GM23338 (cell line): ENCODE measurements around the gene AGBL4. TPM values are rescaled to one million over a fixed set of nuclear protein-coding genes. Genes with fewer than 3 reads are reported as not detected.

Experiments
- ATAC-seq: fragments of 200-7000 bp; cut with Tn5 transposase; 3 replicates; pipeline ENCODE4 v1.9.1; 2020
- DNase-seq: peaks from one replicate; pipeline ENCODE4 v3.0.0-alpha.2; 2015; ENCODE audit warnings: low spot score
- H2AFZ ChIP-seq: fragments of 200-600 bp; sonication (generic); 2 replicates; pipeline ENCODE4 v1.8.0; 2016; ENCODE audit warnings: antibody characterized with exemption, mild to moderate bottlenecking, moderate library complexity
- H3F3A ChIP-seq: fragments of 200-600 bp; sonication (generic); replicated peaks from 2 replicates; pipeline ENCODE4 v1.8.0; 2017; ENCODE audit warnings: antibody characterized with exemption, mixed run types, low read depth
- H3K27ac ChIP-seq: fragments of 200-600 bp; sonication (generic); 2 replicates; pipeline ENCODE4 v1.6.1; 2016; ENCODE audit warnings: low read depth
- H3K27me3 ChIP-seq: fragments of 200-600 bp; sonication (generic); 2 replicates; pipeline ENCODE4 v1.8.0; 2016; ENCODE audit warnings: mild to moderate bottlenecking, mixed run types, moderate library complexity; ENCODE audit not compliant: insufficient read depth
- H3K36me3 ChIP-seq: fragments of 200-600 bp; sonication (generic); 2 replicates; pipeline ENCODE4 v1.8.0; 2016; ENCODE audit warnings: mild to moderate bottlenecking; ENCODE audit not compliant: insufficient read depth
- H3K4me1 ChIP-seq: fragments of 200-600 bp; sonication (generic); 2 replicates; pipeline ENCODE4 v1.8.0; 2016; ENCODE audit warnings: mild to moderate bottlenecking, moderate library complexity; ENCODE audit not compliant: insufficient read depth
- H3K4me2 ChIP-seq: fragments of 200-600 bp; sonication (generic); 2 replicates; pipeline ENCODE4 v1.7.1; 2017; ENCODE audit warnings: mixed run types
- H3K4me3 ChIP-seq: fragments of 200-600 bp; sonication (generic); 2 replicates; pipeline ENCODE4 v1.6.1; 2016; ENCODE audit warnings: mixed run types
- H3K79me2 ChIP-seq: fragments of 200-600 bp; sonication (generic); replicated peaks from 2 replicates; pipeline ENCODE4 v1.8.0; 2017; ENCODE audit warnings: mild to moderate bottlenecking; ENCODE audit not compliant: insufficient read depth
- H3K9me2 ChIP-seq: fragments of 200-600 bp; sonication (generic); 2 replicates; pipeline ENCODE4 v1.8.0; 2017; ENCODE audit not compliant: insufficient read depth
- H4K20me1 ChIP-seq: fragments of 200-600 bp; sonication (generic); replicated peaks from 2 replicates; pipeline ENCODE4 v1.8.0; 2017; ENCODE audit warnings: mild to moderate bottlenecking; ENCODE audit not compliant: insufficient read depth
- H3K27ac Mint-ChIP-seq: 2 replicates; pipeline ENCODE4 v1.8.0; 2020; ENCODE audit warnings: inconsistent platforms, mild to moderate bottlenecking, moderate library complexity, mixed read lengths
- H3K27me3 Mint-ChIP-seq: 3 replicates; pipeline ENCODE4 v1.8.0; 2022; ENCODE audit warnings: low read depth, mild to moderate bottlenecking, moderate library complexity, mixed read lengths, inconsistent platforms; ENCODE audit not compliant: insufficient read depth, poor library complexity
- H3K36me3 Mint-ChIP-seq: 3 replicates; pipeline ENCODE4 v1.8.0; 2021; ENCODE audit warnings: low read depth, mild to moderate bottlenecking, inconsistent platforms, moderate library complexity, mixed read lengths
- H3K4me1 Mint-ChIP-seq: 3 replicates; pipeline ENCODE4 v1.8.0; 2020; ENCODE audit warnings: mild to moderate bottlenecking, inconsistent platforms, mixed read lengths
- H3K4me3 Mint-ChIP-seq: 3 replicates; pipeline ENCODE4 v1.8.0; 2021; ENCODE audit warnings: moderate library complexity, mild to moderate bottlenecking, inconsistent platforms, mixed read lengths
- H3K9me3 Mint-ChIP-seq: 3 replicates; pipeline ENCODE4 v1.8.0; 2020; ENCODE audit warnings: moderate library complexity, mild to moderate bottlenecking, inconsistent platforms, mixed read lengths
- CREB1 ChIP-seq: fragments of 250-450 bp; sonication (Bioruptor Pico); IDR thresholded peaks from 2 replicates; pipeline ENCODE4 v1.5.0; 2020; ENCODE audit warnings: low read depth, mild to moderate bottlenecking, moderate library complexity
- EZH2 ChIP-seq: fragments of 200-600 bp; sonication (generic); IDR thresholded peaks from one replicate; pipeline ENCODE4 v1.8.0; 2017; ENCODE audit warnings: antibody characterized with exemption, mild to moderate bottlenecking, low read depth; ENCODE audit not compliant: unreplicated experiment
- EZH2phosphoT487 ChIP-seq: fragments of 200-600 bp; sonication (generic); IDR thresholded peaks from one replicate; pipeline ENCODE4 v1.8.1; 2018; ENCODE audit warnings: antibody characterized with exemption; ENCODE audit not compliant: unreplicated experiment
- JUNB ChIP-seq: IDR thresholded peaks from one replicate; pipeline ENCODE4 v1.6.1; 2016; ENCODE audit warnings: antibody characterized with exemption; ENCODE audit not compliant: unreplicated experiment
- NANOG ChIP-seq: IDR thresholded peaks from 2 replicates; pipeline ENCODE4 v1.6.1; 2016; ENCODE audit warnings: antibody characterized with exemption, borderline replicate concordance
- POLR2AphosphoS5 ChIP-seq: IDR thresholded peaks from 2 replicates; pipeline ENCODE4 v1.6.1; 2016; ENCODE audit warnings: antibody characterized with exemption, low read depth
- STAT1 ChIP-seq: IDR thresholded peaks from one replicate; pipeline ENCODE4 v1.6.1; 2016; ENCODE audit warnings: antibody characterized with exemption; ENCODE audit not compliant: unreplicated experiment
- ZNF114 ChIP-seq: fragments of 250-450 bp; sonication (Bioruptor Pico); IDR thresholded peaks from 2 replicates; pipeline ENCODE4 v1.5.0; 2020; ENCODE audit warnings: mild to moderate bottlenecking, moderate library complexity
- ZNF331 ChIP-seq: fragments of 250-450 bp; sonication (Bioruptor Pico); IDR thresholded peaks from 2 replicates; pipeline ENCODE4 v1.5.0; 2020; ENCODE audit warnings: low read depth, mild to moderate bottlenecking, moderate library complexity
- polyA plus RNA-seq: library from polyadenylated mRNA; unstranded; fragments of >200 nt; fragmentation: Nextera tagmentation; extraction: Ambion mirVana; gene quantifications from 2 replicates; pipeline ENCODE4 v1.2.1, GENCODE V29; 2016
- total RNA-seq: library from RNA; depleted of rRNA; stranded (reverse); fragments of >200 nt; shearing (Covaris generic); gene quantifications from 2 replicates; pipeline ENCODE4 v1.2.3, GENCODE V29; 2014
- TF ChIP-seq, protein P1 (sequence below): IDR thresholded peaks from 2 replicates; pipeline ENCODE4 v1.6.1; 2016; ENCODE audit warnings: antibody characterized with exemption
- TF ChIP-seq, protein P2 (sequence below), 2 experiments: fragments of 200-600 bp in 1 of 2; sonication (generic) in 1 of 2; conservative IDR thresholded peaks; 2 replicates each; pipeline versions ENCODE4 v1.5.1 to v1.6.1; 2016 to 2017; ENCODE audit warnings: antibody characterized with exemption in 2 of 2, low read depth in 2 of 2, mild to moderate bottlenecking in 2 of 2, moderate library complexity in 1 of 2
- TF ChIP-seq, protein P3 (sequence below): IDR thresholded peaks from one replicate; pipeline ENCODE4 v1.6.1; 2018; ENCODE audit warnings: antibody characterized with exemption; ENCODE audit not compliant: unreplicated experiment

AGBL4 gene
- total and polyA plus RNA-seq, 2 experiments from 2014 or later = 0.91 to 1.5 TPM

DNA sequence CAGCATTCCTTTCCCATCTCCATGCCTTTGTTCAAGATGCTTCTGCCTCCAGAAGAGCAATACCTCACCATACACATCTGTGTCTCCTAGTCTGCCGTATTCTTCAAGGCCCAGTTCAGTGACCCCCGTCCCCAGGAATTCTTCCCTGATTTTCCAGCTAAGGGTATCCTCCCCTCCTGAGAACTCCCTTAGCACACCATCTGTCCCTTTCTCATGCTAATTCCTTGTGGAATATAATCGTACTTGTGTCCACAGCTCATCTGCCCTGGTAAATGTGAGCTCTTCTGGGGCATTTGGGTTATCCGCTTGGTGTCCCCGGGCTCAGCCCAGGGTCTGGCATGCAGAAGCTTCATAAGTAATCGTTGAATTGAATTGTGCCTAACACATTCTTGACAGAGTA, 1288.0 kb downstream of the AGBL4 start (continued):
- TF ChIP-seq NANOG (no peak), POLR2AphosphoS5 (no peak), JUNB (no peak), STAT1 (no peak), ZNF114 (CRISPR knock-in tag) (no peak), ZNF331 (no peak), EZH2 (no peak)
- TF ChIP-seq, protein P1, sequence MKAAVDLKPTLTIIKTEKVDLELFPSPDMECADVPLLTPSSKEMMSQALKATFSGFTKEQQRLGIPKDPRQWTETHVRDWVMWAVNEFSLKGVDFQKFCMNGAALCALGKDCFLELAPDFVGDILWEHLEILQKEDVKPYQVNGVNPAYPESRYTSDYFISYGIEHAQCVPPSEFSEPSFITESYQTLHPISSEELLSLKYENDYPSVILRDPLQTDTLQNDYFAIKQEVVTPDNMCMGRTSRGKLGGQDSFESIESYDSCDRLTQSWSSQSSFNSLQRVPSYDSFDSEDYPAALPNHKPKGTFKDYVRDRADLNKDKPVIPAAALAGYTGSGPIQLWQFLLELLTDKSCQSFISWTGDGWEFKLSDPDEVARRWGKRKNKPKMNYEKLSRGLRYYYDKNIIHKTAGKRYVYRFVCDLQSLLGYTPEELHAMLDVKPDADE = no peak
- TF ChIP-seq, protein P2, sequence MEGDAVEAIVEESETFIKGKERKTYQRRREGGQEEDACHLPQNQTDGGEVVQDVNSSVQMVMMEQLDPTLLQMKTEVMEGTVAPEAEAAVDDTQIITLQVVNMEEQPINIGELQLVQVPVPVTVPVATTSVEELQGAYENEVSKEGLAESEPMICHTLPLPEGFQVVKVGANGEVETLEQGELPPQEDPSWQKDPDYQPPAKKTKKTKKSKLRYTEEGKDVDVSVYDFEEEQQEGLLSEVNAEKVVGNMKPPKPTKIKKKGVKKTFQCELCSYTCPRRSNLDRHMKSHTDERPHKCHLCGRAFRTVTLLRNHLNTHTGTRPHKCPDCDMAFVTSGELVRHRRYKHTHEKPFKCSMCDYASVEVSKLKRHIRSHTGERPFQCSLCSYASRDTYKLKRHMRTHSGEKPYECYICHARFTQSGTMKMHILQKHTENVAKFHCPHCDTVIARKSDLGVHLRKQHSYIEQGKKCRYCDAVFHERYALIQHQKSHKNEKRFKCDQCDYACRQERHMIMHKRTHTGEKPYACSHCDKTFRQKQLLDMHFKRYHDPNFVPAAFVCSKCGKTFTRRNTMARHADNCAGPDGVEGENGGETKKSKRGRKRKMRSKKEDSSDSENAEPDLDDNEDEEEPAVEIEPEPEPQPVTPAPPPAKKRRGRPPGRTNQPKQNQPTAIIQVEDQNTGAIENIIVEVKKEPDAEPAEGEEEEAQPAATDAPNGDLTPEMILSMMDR (conservative IDR thresholded peaks at IDR 0.05; ENCODE audit: low read depth in 2 of 2) = no peak
- TF ChIP-seq, protein P3, sequence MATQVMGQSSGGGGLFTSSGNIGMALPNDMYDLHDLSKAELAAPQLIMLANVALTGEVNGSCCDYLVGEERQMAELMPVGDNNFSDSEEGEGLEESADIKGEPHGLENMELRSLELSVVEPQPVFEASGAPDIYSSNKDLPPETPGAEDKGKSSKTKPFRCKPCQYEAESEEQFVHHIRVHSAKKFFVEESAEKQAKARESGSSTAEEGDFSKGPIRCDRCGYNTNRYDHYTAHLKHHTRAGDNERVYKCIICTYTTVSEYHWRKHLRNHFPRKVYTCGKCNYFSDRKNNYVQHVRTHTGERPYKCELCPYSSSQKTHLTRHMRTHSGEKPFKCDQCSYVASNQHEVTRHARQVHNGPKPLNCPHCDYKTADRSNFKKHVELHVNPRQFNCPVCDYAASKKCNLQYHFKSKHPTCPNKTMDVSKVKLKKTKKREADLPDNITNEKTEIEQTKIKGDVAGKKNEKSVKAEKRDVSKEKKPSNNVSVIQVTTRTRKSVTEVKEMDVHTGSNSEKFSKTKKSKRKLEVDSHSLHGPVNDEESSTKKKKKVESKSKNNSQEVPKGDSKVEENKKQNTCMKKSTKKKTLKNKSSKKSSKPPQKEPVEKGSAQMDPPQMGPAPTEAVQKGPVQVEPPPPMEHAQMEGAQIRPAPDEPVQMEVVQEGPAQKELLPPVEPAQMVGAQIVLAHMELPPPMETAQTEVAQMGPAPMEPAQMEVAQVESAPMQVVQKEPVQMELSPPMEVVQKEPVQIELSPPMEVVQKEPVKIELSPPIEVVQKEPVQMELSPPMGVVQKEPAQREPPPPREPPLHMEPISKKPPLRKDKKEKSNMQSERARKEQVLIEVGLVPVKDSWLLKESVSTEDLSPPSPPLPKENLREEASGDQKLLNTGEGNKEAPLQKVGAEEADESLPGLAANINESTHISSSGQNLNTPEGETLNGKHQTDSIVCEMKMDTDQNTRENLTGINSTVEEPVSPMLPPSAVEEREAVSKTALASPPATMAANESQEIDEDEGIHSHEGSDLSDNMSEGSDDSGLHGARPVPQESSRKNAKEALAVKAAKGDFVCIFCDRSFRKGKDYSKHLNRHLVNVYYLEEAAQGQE = no peak

DNA sequence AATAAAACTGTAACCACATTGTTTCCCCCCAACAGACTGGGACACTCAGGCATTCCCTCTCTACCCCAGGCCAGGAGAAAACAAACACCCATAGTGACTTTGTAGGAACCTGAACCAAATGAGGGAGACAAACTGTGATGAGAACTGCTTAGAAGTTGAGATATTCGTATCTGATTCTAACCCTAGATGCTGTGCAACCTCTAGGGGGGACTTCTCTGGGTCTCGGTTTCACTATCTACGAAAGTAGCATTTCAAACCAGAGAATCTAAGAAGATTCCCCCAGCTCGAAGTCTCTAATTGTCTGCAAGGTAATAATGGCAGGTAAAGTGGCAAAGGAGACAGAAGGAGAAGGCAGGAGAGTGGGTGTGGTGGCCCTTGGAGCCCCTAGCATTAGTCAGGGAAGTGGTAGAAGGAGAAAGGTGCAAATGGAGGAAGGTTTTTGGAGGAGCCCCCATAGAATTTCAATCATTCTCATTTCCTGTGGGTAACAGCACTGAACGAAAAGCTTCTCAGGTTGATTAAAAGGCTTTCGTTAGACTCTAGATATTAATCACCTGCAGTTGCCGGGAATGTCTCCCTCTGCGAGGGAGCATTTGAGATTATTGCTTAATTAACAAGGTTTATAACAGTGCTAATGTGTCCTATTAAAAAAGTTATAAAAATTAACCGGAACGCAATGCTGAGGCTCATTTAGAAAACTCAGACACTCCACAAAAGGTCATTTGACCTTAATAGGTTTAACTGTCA, 1293.4 kb downstream of the AGBL4 start:
- no peak overlapping the region for H3K27ac Mint-ChIP-seq
- H3K36me3 ChIP-seq = no peaks in the 10 kb centered on the region
- no peak for ATAC-seq

More for the DNA sequence above, 1293.4 kb downstream of the AGBL4 start:
- Histone ChIP-seq H3K27me3 (no peaks in the 10 kb centered on the region), H4K20me1 (no peaks in the 10 kb centered on the region), H3K9me2 (no peaks in the 10 kb centered on the region), H3K79me2 (no peaks in the 10 kb centered on the region), H3K4me1 (no peaks in the 10 kb centered on the region), H3K27ac (no peak overlapping the region), H3F3A (no peaks in the 10 kb centered on the region), H3K4me3 (no peak overlapping the region), H3K4me2 (no peak overlapping the region), H2AFZ (no peak overlapping the region)
- no peak for TF ChIP-seq CREB1
- TF ChIP-seq EZH2phosphoT487 = no peak
- TF ChIP-seq, protein P3 = no peak
- TF ChIP-seq, protein P1 = no peak
- no peak for TF ChIP-seq ZNF114 (CRISPR knock-in tag)
- no peak for TF ChIP-seq NANOG
- no peak overlapping the region for H3K4me3 Mint-ChIP-seq
- no peaks in the 10 kb centered on the region; the same call in 2 of the 3 replicates for H3K4me1 Mint-ChIP-seq
- no peak for DNase-seq
- no peaks in the 10 kb centered on the region for H3K27me3 Mint-ChIP-seq
- peaks cover 11% of the 10 kb centered on the region; the same call in 2 of the 3 replicates for H3K36me3 Mint-ChIP-seq
- no peaks in the 10 kb centered on the region for H3K9me3 Mint-ChIP-seq
